Measurements from ENCODE around the gene PROCA1. TPM values are rescaled to one million over a fixed set of nuclear protein-coding genes. Genes with fewer than 3 reads are reported as not detected.

The PROCA1 gene
- polyA plus RNA-seq, 1 donor (not counting 4 experiments of a cell fraction or from before 2014, with no cell fraction given), result 0.39 TPM

- dilution Hi-C loops (cut with MboI; ENCODE audit: extremely low pct_ligation_motif_present, low sequenced_read_pairs), result no loop called here
- FAIRE-seq, result peak; percentile 53
- peak; percentile 81 for DNase-seq (ENCODE audit: low read depth, low spot score)
Observed at GRCh38 chr17:28728364-28729200, 16.9 kb upstream of the PROCA1 start, which contains the start of gene NEK8. Gene NEK8 (plus strand): TSS chr17:28728788. CDS start chr17:28728814, 26 bp downstream.

GRCh38 chr17:28726627-28727491 is 15.2 kb upstream of the PROCA1 start:
- no peak for FAIRE-seq
- Histone ChIP-seq H3K4me3 (ENCODE audit: control insufficient read depth in 2 of 3, extremely low read depth in 1 of 3, insufficient read depth in 2 of 3, low read depth in 1 of 3, low read length in 3 of 3) (peak overlapping the region; percentile 61 to 87 (median 78)), H3K4me2 (ENCODE audit: control insufficient read depth, extremely low read depth, insufficient read depth, low read depth, low read length) (peak overlapping the region; percentile 91), H3K79me2 (ENCODE audit: control insufficient read depth, insufficient read depth, low read length) (peaks cover 16% of the 10 kb centered on the region), H2AFZ (ENCODE audit: control insufficient read depth, low read length) (peak overlapping the region; percentile 74), H4K20me1 (ENCODE audit: control insufficient read depth, extremely low read depth, insufficient read depth, low read length) (peaks cover 20% of the 10 kb centered on the region), H3K9me1 (ENCODE audit: control insufficient read depth, extremely low read depth, insufficient read depth, low read length) (no peaks in the 10 kb centered on the region), H3K27ac (ENCODE audit: control insufficient read depth, insufficient read depth, low read length) (peak overlapping the region; percentile 99), H3K4me1 (ENCODE audit: control insufficient read depth, extremely low read depth, insufficient read depth, low read length) (peaks cover 44% of the 10 kb centered on the region), H3K36me3 (ENCODE audit: control insufficient read depth in 2 of 2, extremely low read depth in 1 of 2, insufficient read depth in 2 of 2, low read length in 2 of 2) (peaks cover 18 to 27% of the 10 kb centered on the region in 2 experiments), H3K9ac (ENCODE audit: control insufficient read depth, extremely low read depth, insufficient read depth, low read length) (peak overlapping the region; percentile 98), H3K9me3 (ENCODE audit: control insufficient read depth, low read depth, low read length) (no peaks in the 10 kb centered on the region), H3K27me3 (ENCODE audit: control insufficient read depth, extremely low read depth, insufficient read depth, low read length) (no peaks in the 10 kb centered on the region)
- dilution Hi-C loops (cut with MboI; ENCODE audit: extremely low pct_ligation_motif_present, low sequenced_read_pairs), result no loop called here
- no peak for TF ChIP-seq EZH2 (IDR thresholded peaks at IDR 0.05; ENCODE audit: low read length)
- TF ChIP-seq, protein P1, sequence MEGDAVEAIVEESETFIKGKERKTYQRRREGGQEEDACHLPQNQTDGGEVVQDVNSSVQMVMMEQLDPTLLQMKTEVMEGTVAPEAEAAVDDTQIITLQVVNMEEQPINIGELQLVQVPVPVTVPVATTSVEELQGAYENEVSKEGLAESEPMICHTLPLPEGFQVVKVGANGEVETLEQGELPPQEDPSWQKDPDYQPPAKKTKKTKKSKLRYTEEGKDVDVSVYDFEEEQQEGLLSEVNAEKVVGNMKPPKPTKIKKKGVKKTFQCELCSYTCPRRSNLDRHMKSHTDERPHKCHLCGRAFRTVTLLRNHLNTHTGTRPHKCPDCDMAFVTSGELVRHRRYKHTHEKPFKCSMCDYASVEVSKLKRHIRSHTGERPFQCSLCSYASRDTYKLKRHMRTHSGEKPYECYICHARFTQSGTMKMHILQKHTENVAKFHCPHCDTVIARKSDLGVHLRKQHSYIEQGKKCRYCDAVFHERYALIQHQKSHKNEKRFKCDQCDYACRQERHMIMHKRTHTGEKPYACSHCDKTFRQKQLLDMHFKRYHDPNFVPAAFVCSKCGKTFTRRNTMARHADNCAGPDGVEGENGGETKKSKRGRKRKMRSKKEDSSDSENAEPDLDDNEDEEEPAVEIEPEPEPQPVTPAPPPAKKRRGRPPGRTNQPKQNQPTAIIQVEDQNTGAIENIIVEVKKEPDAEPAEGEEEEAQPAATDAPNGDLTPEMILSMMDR (optimal IDR thresholded peaks at IDR 0.05 in 1 of 3, IDR thresholded peaks at IDR 0.05 in 1 of 3, conservative IDR thresholded peaks at IDR 0.05 in 1 of 3; ENCODE audit: extremely low read depth in 1 of 3, insufficient read depth in 2 of 3, low read length in 3 of 3), result peak; percentile 95 to 99 (median 99)
- DNase-seq (ENCODE audit: low read depth, low spot score), result peak; percentile 83

More at GRCh38 chr17:28728364-28729200, 16.9 kb upstream of the PROCA1 start, which contains the start of gene NEK8:
- no peaks in the 10 kb centered on the region for H3K9me1 ChIP-seq (ENCODE audit: control insufficient read depth, extremely low read depth, insufficient read depth, low read length)
- H3K4me3 ChIP-seq (ENCODE audit: control insufficient read depth in 2 of 3, extremely low read depth in 1 of 3, insufficient read depth in 2 of 3, low read depth in 1 of 3, low read length in 3 of 3), result peak within 1 kb of the TSS; percentile 72 to 92 (median 77)
- H4K20me1 ChIP-seq (ENCODE audit: control insufficient read depth, extremely low read depth, insufficient read depth, low read length), result peaks cover 10% of the 10 kb centered on the region
- H3K9me3 ChIP-seq (ENCODE audit: control insufficient read depth, low read depth, low read length), result no peaks in the 10 kb centered on the region
- H3K27ac ChIP-seq (ENCODE audit: control insufficient read depth, insufficient read depth, low read length), result peak within 1 kb of the TSS; percentile 99
- H3K4me1 ChIP-seq (ENCODE audit: control insufficient read depth, extremely low read depth, insufficient read depth, low read length), result peaks cover 31% of the 10 kb centered on the region
- peak within 1 kb of the TSS; percentile 91 for H3K4me2 ChIP-seq (ENCODE audit: control insufficient read depth, extremely low read depth, insufficient read depth, low read depth, low read length)
- no peaks in the 10 kb centered on the region for H3K27me3 ChIP-seq (ENCODE audit: control insufficient read depth, extremely low read depth, insufficient read depth, low read length)
- no peak for TF ChIP-seq EZH2 (IDR thresholded peaks at IDR 0.05; ENCODE audit: low read length)
- peaks cover under 1% of the 10 kb centered on the region for H3K79me2 ChIP-seq (ENCODE audit: control insufficient read depth, insufficient read depth, low read length)
- peaks cover 8 to 14% of the 10 kb centered on the region in 2 experiments for H3K36me3 ChIP-seq (ENCODE audit: control insufficient read depth in 2 of 2, extremely low read depth in 1 of 2, insufficient read depth in 2 of 2, low read length in 2 of 2)
- peak within 1 kb of the TSS; percentile 98 for H3K9ac ChIP-seq (ENCODE audit: control insufficient read depth, extremely low read depth, insufficient read depth, low read length)
- H2AFZ ChIP-seq (ENCODE audit: control insufficient read depth, low read length), result peak within 1 kb of the TSS; percentile 78

All from keratinocyte (primary cell).